Fibroblast of mammary gland (primary cell): ENCODE data around the gene KCTD17.

ENCODE experiments used
- DNase-seq: peaks from one replicate; pipeline ENCODE4 v3.0.0-alpha.2; 2010; ENCODE audit warnings: low read depth
- H3K4me3 ChIP-seq: 2 replicates; pipeline ENCODE4 v1.5.1; 2011; ENCODE audit warnings: low read depth, mild to moderate bottlenecking, low read length, moderate library complexity; ENCODE audit not compliant: control insufficient read depth
- CTCF ChIP-seq: conservative IDR thresholded peaks from 2 replicates; pipeline ENCODE4 v1.5.1; 2011; ENCODE audit warnings: low read depth, low read length, inconsistent platforms; ENCODE audit not compliant: control insufficient read depth, insufficient read depth

KCTD17 gene

GRCh38 chr22:37111156-37111717 lies 59.7 kb downstream of the KCTD17 start:
- DNase-seq = no peak
- TF ChIP-seq CTCF = no peak
- no peak overlapping the region for H3K4me3 ChIP-seq

- no peak for TF ChIP-seq CTCF
- no peak overlapping the region for H3K4me3 ChIP-seq
- no peak for DNase-seq
These were observed 60.7 kb downstream of the KCTD17 start for GRCh38 chr22:37112084-37112728.
